HG02973 (cell line): ENCODE data around the gene SH3BP2.

Source experiments
- ATAC-seq: cut with Tn5 transposase; IDR thresholded peaks from one replicate; pipeline ENCODE4 v1.9.1; 2021; ENCODE audit warnings: moderate library complexity; ENCODE audit not compliant: unreplicated experiment

SH3BP2 gene

DNA sequence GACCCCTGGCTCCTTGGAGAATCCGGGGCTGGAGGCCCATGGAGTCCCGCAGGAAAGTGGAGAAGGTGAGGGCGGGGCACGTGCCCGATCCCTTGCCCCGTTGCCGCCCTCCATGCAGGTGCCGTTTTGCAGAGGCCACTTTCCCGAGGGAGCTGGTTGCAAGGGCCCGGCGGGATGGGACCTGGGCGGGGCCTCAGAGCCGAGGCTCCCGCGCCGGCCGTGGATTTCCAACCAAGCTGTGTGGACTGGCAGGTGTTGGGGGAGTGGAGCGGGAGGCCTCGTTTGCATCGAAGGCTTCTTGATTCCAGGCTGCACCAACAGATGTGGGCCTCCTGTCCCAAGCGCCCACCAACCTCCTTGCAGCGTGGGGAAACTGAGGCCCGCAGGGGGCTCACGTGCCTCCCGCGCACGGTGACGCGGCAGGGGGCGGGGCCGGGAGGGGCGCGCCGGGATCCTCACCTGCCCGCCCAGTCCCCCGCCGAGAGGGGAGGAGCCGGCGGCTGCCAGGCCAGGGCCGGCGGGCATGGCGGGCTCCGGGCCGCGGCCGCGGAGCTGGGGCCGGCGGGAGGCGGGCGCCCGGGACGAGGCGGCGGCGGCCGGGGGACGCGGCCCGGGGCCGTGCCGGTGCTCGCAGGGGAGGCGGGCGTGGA is 24.9 kb downstream of the SH3BP2 start:
- ATAC-seq = no peak

DNA sequence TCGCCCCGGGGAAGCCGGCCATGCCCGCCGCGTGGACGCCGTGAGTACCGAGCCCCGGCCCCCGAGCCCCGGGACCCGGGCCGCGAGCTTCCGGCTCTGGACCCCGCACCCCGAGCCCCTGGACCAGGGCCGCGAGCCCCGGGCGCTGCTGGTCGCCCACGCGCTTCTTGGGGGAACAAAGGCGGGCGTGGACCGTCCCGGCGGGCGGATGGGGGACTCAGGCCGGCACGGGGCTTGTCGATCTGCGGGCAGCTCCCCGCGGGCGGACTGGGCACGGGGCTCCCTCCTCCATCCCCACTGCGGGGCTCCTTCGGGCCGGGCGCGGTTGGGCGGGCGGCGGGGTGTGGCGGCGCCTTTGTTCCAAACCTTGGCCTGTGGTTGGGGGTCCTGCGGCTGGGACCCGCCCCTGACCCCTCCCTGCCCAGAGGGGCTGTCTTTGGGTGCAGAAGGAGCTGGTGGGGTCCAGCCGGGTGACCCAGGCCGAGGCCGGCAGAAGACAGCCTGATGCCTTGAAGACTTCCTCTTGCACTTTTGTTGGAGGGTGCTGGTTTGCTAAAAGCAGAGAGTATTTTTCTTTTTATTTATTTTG is 25.6 kb downstream of the SH3BP2 start:
- ATAC-seq = no peak

DNA sequence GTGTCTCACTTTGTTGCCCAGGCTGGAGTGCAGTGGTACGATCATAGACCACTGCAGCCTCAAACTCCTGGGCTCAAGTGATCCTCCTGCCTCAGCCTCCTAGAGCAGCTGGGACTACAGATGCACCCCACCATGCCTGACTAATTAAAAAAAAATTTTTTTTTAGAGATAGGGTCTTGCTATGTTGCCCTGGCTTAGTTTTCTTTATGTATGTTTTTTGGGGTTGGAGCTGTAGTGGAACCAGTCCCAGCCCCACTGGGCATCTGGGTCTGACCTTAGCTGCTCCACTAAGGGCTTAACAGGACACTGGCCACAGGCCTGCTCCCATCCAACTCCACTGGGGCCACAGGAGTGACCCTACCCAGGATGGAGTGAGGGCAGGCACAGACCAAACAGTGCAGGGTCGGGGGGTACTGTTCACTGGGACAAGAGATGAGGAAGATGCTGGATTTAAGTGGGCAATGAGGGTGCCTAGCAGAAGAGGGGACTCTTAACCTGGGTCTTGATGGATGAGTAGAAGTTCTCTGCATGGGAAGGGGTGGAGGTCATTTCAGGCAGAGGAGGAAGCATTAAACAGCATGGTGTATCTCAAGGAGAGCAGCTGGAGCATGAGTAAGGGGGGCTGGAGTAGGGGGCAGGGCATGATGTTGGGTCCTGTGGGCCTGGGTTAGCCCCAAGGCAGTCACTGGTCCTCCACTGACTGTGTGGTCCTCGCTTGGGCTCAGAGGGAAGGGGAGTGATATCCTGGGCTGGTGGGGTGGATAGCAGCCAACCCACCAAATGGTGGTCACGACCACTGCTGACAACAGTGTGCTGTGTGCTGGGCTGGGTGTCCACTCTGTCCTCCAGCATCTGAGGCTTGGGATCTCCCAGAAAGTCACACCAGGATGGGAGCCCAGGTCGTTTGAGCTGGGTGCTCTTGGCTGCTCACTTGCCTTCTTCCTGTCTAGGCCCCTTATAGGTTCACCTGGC is 26.6 kb downstream of the SH3BP2 start:
- ATAC-seq = no peak

DNA sequence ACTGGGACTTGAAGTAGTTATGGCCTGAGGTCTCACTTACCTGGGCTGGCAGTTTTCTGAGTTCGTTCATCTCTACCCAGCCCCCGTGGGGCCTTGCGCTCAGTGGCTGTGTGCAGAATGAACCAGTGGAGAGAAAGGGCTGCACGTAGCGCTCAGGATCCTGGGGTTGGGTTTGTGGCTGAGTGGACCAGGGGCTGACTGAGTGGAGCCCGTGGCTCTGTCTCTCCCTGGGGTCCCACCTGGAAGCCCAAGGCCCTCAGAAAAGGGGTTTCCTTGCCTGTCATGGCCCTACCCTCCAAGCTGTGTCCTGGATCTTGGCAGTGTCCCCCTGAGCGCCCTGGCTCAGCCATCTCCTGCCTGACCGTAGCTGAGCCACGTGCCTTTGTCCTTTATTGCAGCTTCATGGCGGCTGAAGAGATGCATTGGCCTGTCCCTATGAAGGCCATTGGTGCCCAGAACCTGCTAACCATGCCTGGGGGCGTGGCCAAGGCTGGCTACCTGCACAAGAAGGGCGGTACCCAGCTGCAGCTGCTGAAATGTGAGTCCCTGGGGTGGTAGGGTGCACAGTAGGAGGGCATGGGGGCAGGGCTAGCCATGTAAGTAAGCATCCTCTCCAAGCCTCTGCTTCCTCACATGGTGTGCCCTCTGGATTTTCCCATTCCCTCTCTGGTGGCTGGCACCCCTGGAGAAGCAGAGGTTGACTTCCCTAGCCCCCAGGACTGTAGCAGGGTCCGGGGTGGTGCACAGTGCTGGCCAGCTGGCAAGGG is 27.5 kb downstream of the SH3BP2 start:
- no peak for ATAC-seq

DNA sequence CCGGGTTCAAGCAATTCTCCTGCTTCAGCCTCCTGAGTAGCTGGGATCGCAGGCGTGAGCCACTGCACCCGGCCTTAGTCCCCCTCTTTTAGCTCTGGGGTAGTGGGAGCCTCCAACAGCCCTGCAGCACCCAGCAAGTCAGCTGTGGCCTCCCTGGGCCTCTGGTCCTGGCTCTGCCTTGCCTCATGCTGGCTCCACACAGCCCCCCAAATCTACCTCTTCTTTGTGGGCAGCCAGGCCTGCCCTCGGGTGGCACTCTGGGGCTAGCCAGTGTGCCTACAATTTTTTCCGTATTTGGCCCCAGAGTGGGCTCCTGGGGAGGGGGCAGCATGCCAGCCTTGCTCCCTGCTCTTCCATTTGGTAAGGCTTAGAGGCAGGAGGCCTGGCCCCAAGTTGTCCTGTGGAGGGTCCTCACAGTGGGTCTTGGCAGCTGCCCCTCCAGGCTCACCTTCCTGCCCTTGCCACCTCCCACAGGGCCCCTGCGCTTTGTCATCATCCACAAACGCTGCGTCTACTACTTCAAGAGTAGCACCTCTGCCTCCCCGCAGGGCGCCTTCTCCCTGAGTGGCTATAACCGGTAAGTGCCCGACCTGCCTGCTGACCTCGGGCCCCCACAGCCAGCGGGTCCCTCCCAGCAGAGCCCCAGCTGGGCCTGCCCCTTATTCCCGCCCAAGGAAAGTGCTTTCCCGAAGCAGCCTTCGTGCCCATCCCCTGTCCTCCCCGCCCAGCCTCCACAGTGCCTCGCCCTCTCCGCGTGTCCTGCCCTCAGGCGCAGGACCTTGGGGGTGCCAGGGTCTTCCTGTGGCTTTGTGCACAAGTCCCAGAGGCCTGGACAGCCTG is 29.8 kb downstream of the SH3BP2 start:
- no peak for ATAC-seq

DNA sequence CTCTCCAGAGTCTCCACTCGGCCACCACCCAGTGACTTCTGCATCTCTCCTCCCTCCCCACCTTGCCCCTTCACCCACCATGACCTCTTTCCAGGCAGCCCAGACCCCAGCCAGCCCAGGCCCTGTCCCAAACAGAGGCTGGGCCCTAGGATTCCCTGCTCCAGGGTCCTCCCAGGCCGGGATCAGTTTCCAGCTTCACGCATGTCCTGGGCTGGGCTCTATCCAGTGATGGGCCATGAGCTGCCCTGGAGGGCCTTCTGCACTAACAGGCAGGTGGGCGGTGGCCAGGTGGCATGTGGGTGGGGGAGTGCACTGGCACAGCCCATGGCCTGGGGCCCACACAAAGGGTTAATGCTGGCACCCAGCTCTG is 30.4 kb downstream of the SH3BP2 start:
- no peak for ATAC-seq

DNA sequence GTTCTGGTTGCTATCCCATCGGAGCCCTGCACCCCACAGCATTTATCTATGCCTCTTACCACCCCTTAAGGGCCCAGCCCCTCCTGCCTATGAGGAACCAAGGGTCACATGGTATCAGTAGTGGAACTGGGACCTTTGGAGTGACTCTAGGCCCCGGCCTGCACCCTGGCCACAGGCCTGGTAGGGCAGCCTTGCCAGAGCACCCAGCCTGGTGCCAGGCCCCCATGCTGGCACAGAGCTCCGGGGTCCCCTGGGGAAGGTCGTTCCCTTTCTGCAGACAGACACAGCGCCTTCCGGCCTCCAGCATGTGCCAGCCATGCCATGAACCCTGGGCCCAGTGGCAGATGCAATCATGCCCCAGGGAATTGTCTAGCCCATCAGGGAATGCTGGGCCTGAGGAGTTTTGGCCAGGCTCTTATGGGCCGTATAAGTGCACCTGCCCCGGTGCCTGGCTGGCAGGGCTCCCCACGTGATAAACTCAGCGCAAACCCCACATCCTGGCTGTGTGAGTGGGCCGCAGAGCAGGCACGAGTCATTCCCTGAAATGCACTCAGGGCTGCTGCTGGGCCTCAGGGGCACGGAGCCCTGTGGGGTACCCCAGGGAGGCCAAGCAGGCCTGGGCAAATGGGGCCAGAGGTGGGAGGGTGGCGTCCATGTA is 30.9 kb downstream of the SH3BP2 start:
- ATAC-seq = no peak

DNA sequence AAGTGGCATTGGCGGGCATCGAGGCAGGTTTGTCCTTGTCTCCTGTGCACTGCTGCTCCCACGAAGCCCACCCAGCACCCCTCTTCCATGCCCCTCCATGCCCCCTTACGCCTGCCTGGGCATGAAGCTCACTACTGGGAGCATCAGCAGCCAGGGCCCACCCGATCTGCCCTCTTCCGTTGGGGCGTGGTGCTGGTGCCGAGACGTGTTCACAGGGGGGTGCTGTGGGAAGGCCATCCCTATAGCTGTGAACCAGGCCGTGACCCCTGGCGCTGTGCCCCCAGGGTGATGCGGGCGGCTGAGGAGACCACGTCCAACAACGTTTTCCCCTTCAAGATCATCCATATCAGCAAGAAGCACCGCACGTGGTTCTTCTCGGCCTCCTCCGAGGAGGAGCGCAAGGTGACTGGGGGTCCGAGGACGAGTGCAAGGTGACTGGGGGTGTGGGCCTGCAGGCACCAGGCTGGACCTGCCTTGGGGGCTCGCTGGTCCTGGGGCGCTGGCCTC is 31.5 kb downstream of the SH3BP2 start:
- ATAC-seq = no peak

DNA sequence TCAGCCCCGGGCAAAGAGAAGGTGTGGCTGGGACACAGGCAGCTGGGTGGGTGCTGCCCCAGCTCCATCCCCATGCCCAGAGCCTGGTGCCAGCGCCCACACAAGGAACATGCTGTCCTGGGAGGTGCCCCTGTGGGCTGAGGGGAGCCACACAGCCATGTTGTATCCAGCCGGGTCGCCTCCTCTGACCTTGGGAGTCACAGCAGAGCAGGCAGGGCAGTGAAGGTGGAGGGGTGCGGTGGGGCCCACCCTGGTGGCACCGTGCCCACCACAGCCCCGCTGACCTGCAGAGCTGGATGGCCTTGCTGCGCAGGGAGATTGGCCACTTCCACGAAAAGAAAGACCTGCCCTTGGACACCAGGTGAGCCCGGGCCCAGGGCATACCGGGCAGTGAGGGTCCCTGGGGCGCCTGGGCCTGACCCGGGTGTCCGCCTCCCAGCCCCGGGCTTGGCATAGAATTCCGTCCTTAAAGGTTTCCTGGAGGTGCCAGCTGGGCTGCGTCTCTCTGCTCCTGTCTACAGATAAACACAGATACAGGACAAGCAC is 32.0 kb downstream of the SH3BP2 start:
- no peak for ATAC-seq

DNA sequence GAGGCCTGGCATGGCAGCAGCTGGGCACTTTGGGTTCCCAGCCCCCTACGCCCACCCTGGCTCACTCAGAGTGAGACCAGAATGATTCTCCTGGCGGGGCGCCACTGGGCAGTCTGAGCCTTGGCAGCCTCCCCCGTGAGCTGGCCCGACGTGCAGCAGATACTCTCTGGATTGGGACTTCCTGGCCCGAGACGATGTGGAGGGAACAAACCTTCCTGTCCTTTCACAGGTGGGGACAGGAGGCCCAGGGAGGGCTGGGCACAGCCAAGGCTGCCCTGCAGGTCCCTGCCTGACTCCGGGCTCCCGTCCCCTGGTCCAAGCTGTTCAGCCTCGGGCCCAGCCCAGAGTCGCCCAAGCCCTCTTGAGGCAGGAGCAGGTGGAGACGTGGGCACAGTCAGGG is 32.9 kb downstream of the SH3BP2 start:
- ATAC-seq = no peak

DNA sequence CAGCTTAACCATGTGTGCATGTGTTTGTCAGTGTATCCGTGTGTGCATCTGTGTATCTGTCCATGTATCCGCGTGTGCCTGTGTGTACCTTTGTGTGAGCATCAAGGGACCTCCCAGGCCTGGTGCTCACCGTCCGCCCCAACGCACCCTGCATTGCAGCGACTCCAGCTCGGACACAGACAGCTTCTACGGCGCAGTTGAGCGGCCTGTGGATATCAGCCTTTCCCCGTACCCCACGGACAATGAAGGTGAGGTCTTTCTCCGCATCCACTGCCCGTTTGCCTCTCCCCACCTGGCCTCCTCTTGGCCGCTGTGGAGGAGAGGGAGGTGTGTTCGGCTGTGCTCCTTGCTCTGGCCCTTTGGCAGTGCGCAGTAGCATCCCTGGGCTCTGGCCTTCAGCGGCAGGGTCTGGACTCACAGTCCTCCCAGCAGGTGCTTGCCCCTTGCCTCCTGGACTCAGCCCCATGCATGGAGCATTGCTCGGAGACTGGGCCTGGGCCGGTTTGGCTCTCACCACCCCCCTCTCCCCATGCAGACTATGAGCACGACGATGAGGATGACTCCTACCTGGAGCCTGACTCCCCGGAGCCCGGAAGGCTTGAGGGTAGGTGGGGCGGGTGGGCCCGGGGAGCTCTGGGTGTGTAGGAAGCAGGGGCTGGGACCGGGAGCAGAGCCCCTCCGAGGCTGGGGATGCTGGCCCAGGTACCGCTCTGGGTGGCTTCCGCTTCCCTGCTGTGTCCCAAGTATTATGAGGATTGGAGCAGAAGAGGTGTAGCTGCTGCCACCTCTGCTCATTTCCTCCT is 34.4 kb downstream of the SH3BP2 start:
- ATAC-seq = no peak

DNA sequence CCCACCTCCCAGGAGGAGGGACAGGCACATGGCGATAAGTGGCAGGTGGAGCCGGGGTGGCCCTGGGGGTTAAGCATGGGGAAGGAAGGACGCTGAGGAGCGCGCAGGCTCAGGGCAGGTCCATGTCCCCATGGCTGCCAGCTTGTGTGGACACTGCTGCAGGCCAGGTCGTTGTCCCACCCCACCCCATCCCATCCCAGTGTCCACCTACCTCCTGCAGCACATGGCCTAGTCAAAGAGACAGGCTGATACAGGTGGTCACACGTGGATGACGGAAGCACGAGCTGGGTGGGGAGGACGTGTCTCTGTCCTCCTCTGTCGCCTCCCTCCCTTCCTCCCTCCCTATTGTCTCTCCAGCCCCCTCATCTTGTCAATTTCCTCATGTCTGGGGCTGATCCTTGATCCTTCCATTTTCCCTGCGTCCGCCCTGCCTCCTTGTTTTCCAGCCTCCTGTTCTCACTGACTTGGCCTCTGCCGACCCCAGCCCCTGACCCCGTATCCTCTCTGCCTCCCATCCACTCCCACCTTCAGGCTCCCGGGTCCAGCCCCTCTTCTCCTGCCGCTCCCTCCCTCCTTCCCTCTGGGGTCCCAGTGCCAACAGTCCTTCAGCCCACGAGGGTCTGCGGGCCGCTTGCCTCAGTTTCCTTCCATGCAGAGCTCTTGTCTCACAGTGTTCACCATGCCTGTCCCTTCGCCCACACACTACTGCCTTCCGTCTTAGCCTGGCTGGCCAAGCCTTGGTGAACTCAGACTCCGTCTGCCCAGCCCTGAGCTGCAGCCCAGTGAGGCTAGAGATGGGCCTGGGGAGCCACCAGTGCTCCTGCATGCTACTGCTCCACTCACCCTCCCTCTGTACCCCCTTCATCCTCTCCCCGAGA is 35.2 kb downstream of the SH3BP2 start:
- ATAC-seq = no peak

DNA sequence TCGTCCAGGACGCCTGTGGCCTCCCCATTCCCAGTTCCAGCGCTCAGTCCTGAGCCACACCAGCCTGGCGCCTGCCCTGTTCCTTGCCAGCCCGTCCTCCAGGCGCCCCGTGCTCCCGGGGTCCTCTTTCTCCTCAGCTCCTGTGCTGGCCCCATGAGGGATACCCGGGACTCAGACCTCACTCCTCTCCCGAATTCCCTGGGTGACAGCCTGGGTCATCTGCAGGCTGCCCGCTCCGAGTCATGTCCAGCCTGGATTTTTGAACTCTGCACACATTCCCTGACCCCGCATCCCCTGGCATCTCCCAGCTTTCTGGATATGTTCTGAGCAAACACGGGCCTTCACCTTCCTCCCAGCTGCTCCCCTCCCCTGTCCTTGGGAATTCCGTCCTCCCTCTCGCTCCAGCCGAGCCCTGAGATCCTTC is 35.9 kb downstream of the SH3BP2 start:
- no peak for ATAC-seq

DNA sequence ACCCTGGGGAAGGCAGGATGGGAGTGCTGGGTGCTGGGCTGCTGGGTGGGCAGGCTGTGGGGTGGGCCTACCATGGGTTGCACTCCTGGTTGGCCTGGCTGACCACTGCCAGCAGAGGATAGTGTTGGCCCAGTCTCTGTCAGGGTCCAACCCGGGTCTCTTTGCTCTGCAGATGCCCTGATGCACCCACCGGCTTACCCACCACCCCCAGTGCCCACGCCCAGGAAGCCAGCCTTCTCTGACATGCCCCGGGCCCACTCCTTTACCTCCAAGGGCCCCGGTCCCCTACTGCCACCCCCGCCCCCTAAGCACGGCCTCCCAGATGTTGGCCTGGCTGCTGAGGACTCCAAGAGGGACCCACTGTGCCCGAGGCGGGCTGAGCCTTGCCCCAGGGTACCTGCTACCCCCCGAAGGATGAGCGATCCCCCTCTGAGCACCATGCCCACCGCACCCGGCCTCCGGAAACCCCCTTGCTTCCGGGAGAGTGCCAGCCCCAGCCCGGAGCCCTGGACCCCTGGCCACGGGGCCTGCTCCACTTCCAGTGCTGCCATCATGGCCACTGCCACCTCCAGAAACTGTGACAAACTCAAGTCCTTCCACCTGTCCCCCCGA is 36.5 kb downstream of the SH3BP2 start:
- ATAC-seq = no peak

DNA sequence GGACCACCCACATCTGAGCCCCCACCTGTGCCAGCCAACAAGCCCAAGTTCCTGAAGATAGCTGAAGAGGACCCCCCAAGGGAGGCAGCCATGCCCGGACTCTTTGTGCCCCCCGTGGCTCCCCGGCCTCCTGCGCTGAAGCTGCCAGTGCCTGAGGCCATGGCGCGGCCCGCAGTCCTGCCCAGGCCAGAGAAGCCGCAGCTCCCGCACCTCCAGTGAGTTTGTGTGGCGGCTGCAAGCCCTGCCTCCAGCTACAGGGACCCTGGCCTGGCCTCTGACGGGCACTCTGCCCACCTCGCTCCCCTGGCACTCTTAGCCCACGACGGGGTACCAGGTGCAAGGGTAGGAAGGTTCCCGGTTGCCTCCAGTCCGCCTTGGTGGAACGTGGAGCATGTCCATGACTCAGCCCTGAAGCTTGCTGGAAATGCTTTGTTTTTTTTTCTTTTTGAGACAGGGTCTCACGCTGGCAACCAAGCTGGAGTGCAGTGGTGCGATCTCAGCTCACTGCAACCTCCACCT is 37.1 kb downstream of the SH3BP2 start:
- no peak for ATAC-seq

DNA sequence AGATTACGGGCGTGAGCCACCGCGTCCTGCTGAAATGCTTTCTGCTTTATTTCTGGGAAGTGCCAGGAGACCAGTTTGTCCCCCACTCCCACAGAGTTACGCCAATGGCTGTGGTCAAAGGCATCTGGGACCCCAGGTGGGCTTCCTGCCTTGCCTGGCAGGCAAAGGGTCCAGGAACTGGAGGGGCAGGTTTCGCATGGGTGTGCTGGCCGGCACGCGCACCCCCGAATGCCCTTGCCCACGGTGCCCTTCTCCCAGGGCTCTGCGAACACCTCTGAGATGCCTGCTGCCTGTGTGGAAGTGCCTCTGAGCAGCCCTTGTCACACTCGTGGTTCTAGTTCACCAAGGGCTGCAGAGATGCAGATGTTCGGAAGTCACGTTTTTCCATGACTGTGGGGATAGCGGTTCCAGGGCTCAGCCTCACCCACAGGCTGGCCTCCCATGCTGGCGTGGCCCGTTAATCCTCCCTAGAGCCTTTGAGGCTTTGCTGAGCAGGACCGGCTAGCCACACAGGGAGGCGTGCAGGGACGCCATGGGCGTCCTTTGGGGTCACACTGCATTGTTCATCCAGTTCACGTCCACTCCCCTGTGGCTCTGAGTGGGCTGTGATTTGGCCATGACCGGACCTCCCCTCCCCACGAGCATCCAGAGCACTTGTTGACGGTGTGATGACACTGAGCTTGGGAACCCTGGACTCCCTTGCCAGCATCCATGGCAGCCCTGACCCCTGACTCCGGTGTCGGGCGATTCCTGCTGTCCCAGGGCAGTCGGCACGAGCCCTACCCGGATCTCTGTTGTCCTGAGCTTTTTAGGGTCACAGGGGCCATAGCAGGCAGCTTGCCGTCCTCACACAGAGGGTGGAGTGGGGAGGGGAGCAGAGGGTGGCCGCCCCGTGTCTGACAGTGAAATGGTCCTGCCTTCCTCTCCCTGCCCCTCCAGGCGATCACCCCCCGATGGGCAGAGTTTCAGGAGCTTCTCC is 38.0 kb downstream of the SH3BP2 start:
- no peak for ATAC-seq
